PC-9 (cell line): ENCODE results near the gene KLK12. TPM values are rescaled to one million over a fixed set of nuclear protein-coding genes. Genes with fewer than 3 reads are reported as not detected.

Experiments used
- BruUV-seq: library from RNA; stranded (reverse); fragments of 400-500 nt; replicated peaks from 2 replicates; lab custom pipeline; 2021; lab: Mats Ljungman, UMichigan
- CTCF ChIA-PET: fragments of 300-600 bp; sonication (Branson Sonifier 250); formaldehyde crosslinking; loops from one replicate; lab custom pipeline; 2022; ENCODE audit warnings: antibody characterized with exemption; lab: Charles Lee
- POLR2A ChIA-PET: fragments of 300-600 bp; sonication (Branson Sonifier 250); formaldehyde crosslinking; loops from one replicate; lab custom pipeline; 2022; ENCODE audit warnings: antibody characterized with exemption; ENCODE audit not compliant: unreplicated experiment; lab: Charles Lee
- DNase-seq, 2 experiments: peaks; one replicate each; pipeline versions ENCODE4 v3.0.0 to v3.0.0-alpha.2; 2015 to 2022; ENCODE audit warnings: mixed read lengths in 1 of 2
- H2AFZ ChIP-seq: fragments of 200-600 bp; sonication (generic); 2 replicates; pipeline ENCODE4 v1.8.1; 2017; ENCODE audit warnings: antibody characterized with exemption
- H3F3A ChIP-seq: fragments of 200-600 bp; sonication (generic); 2 replicates; pipeline ENCODE4 v1.8.1; 2017; ENCODE audit warnings: antibody characterized with exemption, mild to moderate bottlenecking, low read depth; ENCODE audit not compliant: insufficient read depth
- H3K27ac ChIP-seq: fragments of 200-600 bp; sonication (generic); 2 replicates; pipeline ENCODE4 v1.6.1; 2016; ENCODE audit warnings: mixed run types
- H3K27me3 ChIP-seq: fragments of 200-600 bp; sonication (generic); 2 replicates; pipeline ENCODE4 v1.6.1; 2016; ENCODE audit warnings: low read depth, mixed run types; ENCODE audit not compliant: insufficient read depth
- H3K36me3 ChIP-seq: fragments of 200-600 bp; sonication (generic); 2 replicates; pipeline ENCODE4 v1.6.1; 2016; ENCODE audit warnings: low read depth, mixed run types
- H3K4me1 ChIP-seq: fragments of 200-600 bp; sonication (generic); replicated peaks from 2 replicates; pipeline ENCODE4 v1.6.1; 2016; ENCODE audit warnings: mixed run types; ENCODE audit not compliant: insufficient read depth
- H3K4me2 ChIP-seq: fragments of 200-600 bp; sonication (generic); 2 replicates; pipeline ENCODE4 v1.6.1; 2017; ENCODE audit warnings: mixed run types
- H3K4me3 ChIP-seq: fragments of 200-600 bp; sonication (generic); 2 replicates; pipeline ENCODE4 v1.6.1; 2016; ENCODE audit warnings: mixed run types
- H3K79me2 ChIP-seq: fragments of 200-600 bp; sonication (generic); 2 replicates; pipeline ENCODE4 v1.6.1; 2017; ENCODE audit warnings: low read depth, mixed run types
- H3K9me2 ChIP-seq: fragments of 200-600 bp; sonication (generic); 2 replicates; pipeline ENCODE4 v1.8.1; 2017; ENCODE audit warnings: mild to moderate bottlenecking; ENCODE audit not compliant: insufficient read depth
- H3K9me3 ChIP-seq: fragments of 200-600 bp; sonication (generic); 2 replicates; pipeline ENCODE4 v1.8.1; 2016; ENCODE audit warnings: low read depth; ENCODE audit not compliant: insufficient read depth
- H4K20me1 ChIP-seq: fragments of 200-600 bp; sonication (generic); 2 replicates; pipeline ENCODE4 v1.8.1; 2017; ENCODE audit not compliant: insufficient read depth
- CTCF ChIP-seq: fragments of 200-600 bp; sonication (generic); conservative IDR thresholded peaks from 2 replicates; pipeline ENCODE4 v1.6.1; 2017; ENCODE audit warnings: mixed run types, antibody characterized with exemption, mild to moderate bottlenecking, moderate library complexity
- EZH2 ChIP-seq: fragments of 200-600 bp; sonication (generic); IDR thresholded peaks from 2 replicates; pipeline ENCODE4 v1.8.0; 2017; ENCODE audit warnings: antibody characterized with exemption, low read depth
- intact Hi-C: fragments of 100-400 bp; cut with micrococcal nuclease; formaldehyde crosslinking; loops from one replicate; pipeline ENCODE4 v1.10.0; 2022; ENCODE audit not compliant: unreplicated experiment
- total RNA-seq: library from RNA; stranded (reverse); gene quantifications from 2 replicates; pipeline ENCODE4 v1.2.3, GENCODE V29; 2021

The KLK12 gene
- total RNA-seq, 1 experiment from 2014 or later, result not detected

- no peaks in the 10 kb centered on the region for H3K9me3 ChIP-seq
- no peak overlapping the region for H3K27ac ChIP-seq
- no peak overlapping the region for H3K4me2 ChIP-seq
- POLR2A ChIA-PET, result no interaction called here
- H3F3A ChIP-seq, result peaks cover 23% of the 10 kb centered on the region; the same call in 1 of the 2 replicates
- intact Hi-C loops, result no loop called here
- peaks cover 19% of the 10 kb centered on the region for H3K4me1 ChIP-seq
- CTCF ChIA-PET, result interaction anchor here (0.6 to 0.7 kb wide), 2 partner anchors 10 to 87 kb away, joined by 4 to 19 read pairs; no protein-coding TSS in a partner anchor
- H4K20me1 ChIP-seq, result no peaks in the 10 kb centered on the region
- BruUV-seq, result no TSS peak
- no peak overlapping the region for H3K4me3 ChIP-seq
- no peaks in the 10 kb centered on the region for H3K79me2 ChIP-seq
- TF ChIP-seq CTCF (no peak), EZH2 (no peak)
- no peak for DNase-seq
- H3K9me2 ChIP-seq, result no peaks in the 10 kb centered on the region
- no peaks in the 10 kb centered on the region for H3K36me3 ChIP-seq
- no peak overlapping the region for H2AFZ ChIP-seq
- H3K27me3 ChIP-seq, result no peaks in the 10 kb centered on the region
These were observed 27.3 kb downstream of the KLK12 start for GRCh38 chr19:51007488-51007887.

- peak in 1 of 2 experiments; percentile 9 for DNase-seq
- H3K9me3 ChIP-seq, result no peaks in the 10 kb centered on the region
- H3K36me3 ChIP-seq, result no peaks in the 10 kb centered on the region
- no peaks in the 10 kb centered on the region for H4K20me1 ChIP-seq
- TF ChIP-seq CTCF (no peak), EZH2 (no peak)
- H3K27ac ChIP-seq, result no peak overlapping the region
- peaks cover 19% of the 10 kb centered on the region for H3K4me1 ChIP-seq
- POLR2A ChIA-PET, result interaction anchor here (0.6 kb wide), 2 partner anchors 37 to 82 kb away, joined by 3 read pairs; partner anchors contain the start of gene KLK6
- intact Hi-C loops, result no loop called here
- peaks cover 30% of the 10 kb centered on the region; the same call in 1 of the 2 replicates for H3F3A ChIP-seq
- no TSS peak for BruUV-seq
- CTCF ChIA-PET, result no interaction called here
- no peak overlapping the region for H2AFZ ChIP-seq
- H3K4me3 ChIP-seq, result no peak overlapping the region
- H3K9me2 ChIP-seq, result no peaks in the 10 kb centered on the region
- H3K27me3 ChIP-seq, result no peaks in the 10 kb centered on the region
- H3K4me2 ChIP-seq, result no peak overlapping the region
- no peaks in the 10 kb centered on the region for H3K79me2 ChIP-seq
These were observed 28.4 kb downstream of the KLK12 start for GRCh38 chr19:51006406-51006805.

GRCh38 chr19:51005248-51005647 is 29.6 kb downstream of the KLK12 start:
- no TSS peak for BruUV-seq
- no peak for DNase-seq
- no peak for TF ChIP-seq CTCF
- TF ChIP-seq EZH2, result no peak
- Histone ChIP-seq H3F3A (peaks cover 23% of the 10 kb centered on the region; the same call in 1 of the 2 replicates), H2AFZ (no peak overlapping the region), H3K36me3 (no peaks in the 10 kb centered on the region), H3K9me3 (no peaks in the 10 kb centered on the region), H3K79me2 (peaks cover 7% of the 10 kb centered on the region), H3K27me3 (no peaks in the 10 kb centered on the region), H3K27ac (no peak overlapping the region), H3K4me2 (no peak overlapping the region), H3K4me1 (peaks cover 14% of the 10 kb centered on the region), H3K9me2 (no peaks in the 10 kb centered on the region), H3K4me3 (no peak overlapping the region), H4K20me1 (no peaks in the 10 kb centered on the region)
- intact Hi-C loops, result no loop called here
- CTCF ChIA-PET, result no interaction called here
- POLR2A ChIA-PET, result no interaction called here
